K562 (cell line): ENCODE measurements around the gene PI4KA. TPM values are rescaled to one million over a fixed set of nuclear protein-coding genes. Genes with fewer than 3 reads are reported as not detected.
"Not testable (repeated sequence)": the region's sequence is repeated elsewhere in the genome, so short reads cannot be mapped to it uniquely, and the experiment has no call there.

Experiments used
- ATAC-seq: fragments of 200-7000 bp; cut with Tn5 transposase; 3 replicates; pipeline ENCODE4 v1.9.1; 2020; ENCODE audit warnings: moderate library complexity
- BruUV-seq: library from RNA; stranded (reverse); fragments of 400-500 nt; replicated peaks from 2 replicates; lab custom pipeline; 2021; lab: Mats Ljungman, UMichigan
- CTCF ChIA-PET: fragments of 300-600 bp; formaldehyde crosslinking; extraction: SDS; loops from one replicate; lab custom pipeline; 2021; ENCODE audit warnings: low intra/inter-chr PET ratio; lab: Yijun Ruan, JAX
- POLR2A ChIA-PET: fragments of 300-600, 350-650 bp; sonication (Branson Sonifier 250); formaldehyde crosslinking; extraction: SDS; loops from one replicate; lab custom pipeline; 2021; ENCODE audit warnings: antibody characterized with exemption, inconsistent platforms; lab: Yijun Ruan, JAX
- DNase-seq, 4 experiments: peaks; one replicate each; pipeline versions ENCODE4 v3.0.0 to v3.0.0-alpha.2; 2011 to 2018; ENCODE audit warnings: low spot score in 3 of 4, mixed read lengths in 3 of 4; ENCODE audit errors: extremely low read depth in 1 of 4
- FAIRE-seq: peaks from 2 replicates; lab custom pipeline; 2011; peaks lifted over from hg19 to GRCh38; lab: Jason Lieb, UNC
- H2AFZ ChIP-seq: 2 replicates; pipeline ENCODE4 v1.6.0; 2011; ENCODE audit warnings: low read depth, low read length, control low read depth, inconsistent platforms
- H3K27ac ChIP-seq: fragments of 200-600 bp; 3 replicates; pipeline ENCODE4 v1.8.0; 2011; ENCODE audit warnings: low read depth, mild to moderate bottlenecking, control low read depth, inconsistent platforms, low read length, moderate library complexity, mixed read lengths; ENCODE audit errors: extremely low read depth
- H3K27me3 ChIP-seq, 2 experiments: fragments of 300-600 bp in 1 of 2; 2 replicates in 1 of 2; 3 replicates in 1 of 2; pipeline versions ENCODE4 v1.6.0 to v1.8.0; 2011; ENCODE audit warnings: inconsistent platforms in 2 of 2, low read length in 2 of 2, mild to moderate bottlenecking in 1 of 2, mixed read lengths in 1 of 2, moderate library complexity in 1 of 2; ENCODE audit not compliant: control insufficient read depth in 2 of 2, insufficient read depth in 2 of 2
- H3K36me3 ChIP-seq: fragments of 300-600 bp; 3 replicates; pipeline ENCODE4 v1.8.0; 2011; ENCODE audit warnings: mild to moderate bottlenecking, low read length, inconsistent platforms; ENCODE audit not compliant: control insufficient read depth, insufficient read depth
- H3K4me1 ChIP-seq, 2 experiments: fragments of 200-600 bp in 1 of 2; replicated peaks in 1 of 2; 2 replicates in 1 of 2; 3 replicates in 1 of 2; pipeline versions ENCODE4 v1.5.1 to v1.8.0; 2011; ENCODE audit warnings: inconsistent platforms in 2 of 2, low read length in 2 of 2, mild to moderate bottlenecking in 1 of 2, mixed read lengths in 1 of 2, moderate library complexity in 1 of 2; ENCODE audit not compliant: control insufficient read depth in 2 of 2, insufficient read depth in 2 of 2
- H3K4me2 ChIP-seq: 2 replicates; pipeline ENCODE4 v1.6.1; 2011; ENCODE audit warnings: low read length, control low read depth, inconsistent platforms, mixed read lengths; ENCODE audit not compliant: insufficient read depth
- H3K4me3 ChIP-seq: fragments of 200-600 bp; sonication (generic), shearing (Covaris generic); 2 replicates; pipeline ENCODE4 v1.5.1; 2016; ENCODE audit warnings: control low read depth, inconsistent platforms
- H3K79me2 ChIP-seq: fragments of 200-600 bp; 3 replicates; pipeline ENCODE4 v1.8.0; 2011; ENCODE audit warnings: low read length, inconsistent platforms; ENCODE audit not compliant: control insufficient read depth, insufficient read depth
- H3K9ac ChIP-seq, 2 experiments: 2 replicates each; pipeline versions ENCODE4 v1.6.0 to v1.6.1; 2011; ENCODE audit warnings: low read depth in 2 of 2, low read length in 2 of 2, control low read depth in 1 of 2, inconsistent platforms in 1 of 2, mild to moderate bottlenecking in 1 of 2, mixed read lengths in 1 of 2; ENCODE audit not compliant: insufficient read depth in 1 of 2
- H3K9me1 ChIP-seq: one replicate; pipeline ENCODE4 v1.6.0; 2011; ENCODE audit warnings: inconsistent platforms, mild to moderate bottlenecking, low read length, moderate library complexity; ENCODE audit not compliant: control insufficient read depth, insufficient read depth
- H3K9me3 ChIP-seq: replicated peaks from 2 replicates; pipeline ENCODE4 v1.5.1; 2011; ENCODE audit warnings: low read depth, low read length, inconsistent platforms; ENCODE audit not compliant: control insufficient read depth, insufficient read depth
- H4K20me1 ChIP-seq: replicated peaks from 2 replicates; pipeline ENCODE4 v1.6.1; 2011; ENCODE audit warnings: low read length, inconsistent platforms, mixed read lengths; ENCODE audit not compliant: control insufficient read depth, insufficient read depth
- EZH2 ChIP-seq: IDR thresholded peaks from 2 replicates; pipeline ENCODE4 v1.6.1; 2012; ENCODE audit warnings: low read depth, mild to moderate bottlenecking, inconsistent platforms, low read length, borderline replicate concordance
- KDM2B ChIP-seq: fragments of 250-450 bp; sonication (Bioruptor Pico); IDR thresholded peaks from 2 replicates; pipeline ENCODE4 v1.8.0; 2021; ENCODE audit warnings: mild to moderate bottlenecking, moderate library complexity
- NR2C2 ChIP-seq, 2 experiments: fragments of 200-800 bp in 1 of 2; sonication (Bioruptor generic) in 1 of 2; sonication (generic) in 1 of 2; formaldehyde crosslinking in 1 of 2; IDR thresholded peaks; 2 replicates each; pipeline versions ENCODE4 v1.6.1 to v1.8.0; 2016 to 2022; ENCODE audit warnings: mild to moderate bottlenecking in 1 of 2, missing compliant biosample characterization in 1 of 2, missing genetic modification characterization in 1 of 2, missing genetic modification reagents in 1 of 2
- RBM14 ChIP-seq: fragments of 200-400 bp; formaldehyde crosslinking; IDR thresholded peaks from 2 replicates; pipeline ENCODE4 v1.6.1; 2018; ENCODE audit warnings: low read depth, mild to moderate bottlenecking, low read length, moderate library complexity, borderline replicate concordance; ENCODE audit not compliant: insufficient read depth
- SAFB ChIP-seq: fragments of 200-400 bp; formaldehyde crosslinking; IDR thresholded peaks from 2 replicates; pipeline ENCODE4 v1.6.1; 2017; ENCODE audit warnings: low read depth, low read length, borderline replicate concordance
- ZNF124 ChIP-seq: sonication (generic); formaldehyde crosslinking; IDR thresholded peaks from 2 replicates; pipeline ENCODE4 v1.8.1; 2022; ENCODE audit warnings: missing genetic modification reagents
- ZNF184 ChIP-seq: sonication (generic); formaldehyde crosslinking; IDR thresholded peaks from 2 replicates; pipeline ENCODE4 v1.5.0; 2020; ENCODE audit warnings: missing genetic modification reagents
- WGBS: fragments of 100-300 bp; shearing (Covaris generic); methylation state at CpG from one replicate; pipeline ENCODE4 v1.1.6; 2016; ENCODE audit warnings: low coverage, mixed read lengths; ENCODE audit not compliant: insufficient coverage; ENCODE audit errors: missing lambda C conversion rate; 5-methylcytosine and 5-hydroxymethylcytosine counted together
- in situ Hi-C: fragments of 300-500 bp; cut with MboI; formaldehyde crosslinking; loops from 4 replicates; pipeline ENCODE4 v1.15.0; 2018; ENCODE audit warnings: inconsistent platforms, mixed read lengths
- intact Hi-C: fragments of 100-400 bp; cut with micrococcal nuclease; formaldehyde crosslinking; loops from 2 replicates; pipeline ENCODE4 v1.14.2; 2022
- polyA plus RNA-seq, 8 experiments: library from polyadenylated mRNA; depleted of rRNA in 4 of 8; stranded (reverse) in 5 of 8; unstranded in 3 of 8; fragments of >200 nt; fragmentation: Nextera tagmentation in 2 of 8; fragmentation: Illumina TruSeq in 1 of 8; extraction: Ambion mirVana in 2 of 8; extraction: Trizol in 1 of 8; gene quantifications; 2 replicates each; pipeline versions ENCODE4 v1.2.1 to v1.2.3, GENCODE V29; 2011 to 2014; ENCODE audit warnings: inconsistent platforms in 1 of 8, missing spikeins in 1 of 8
- total RNA-seq, 7 experiments: library from RNA; depleted of rRNA in 6 of 7; stranded (reverse); fragments of >200 nt in 6 of 7; fragmentation: Illumina TruSeq in 2 of 7; extraction: Trizol in 2 of 7; gene quantifications; 2 replicates each; pipeline versions ENCODE4 v1.2.1 to v1.2.3, GENCODE V29; 2011 to 2021; ENCODE audit warnings: low replicate concordance in 1 of 7
- TF ChIP-seq, protein P1 (sequence below): sonication (generic); formaldehyde crosslinking; IDR thresholded peaks from 2 replicates; pipeline ENCODE4 v1.8.0; 2022; ENCODE audit warnings: mild to moderate bottlenecking, low read depth, missing genetic modification reagents
- TF ChIP-seq, protein P2 (sequence below): sonication (generic); formaldehyde crosslinking; IDR thresholded peaks from 2 replicates; pipeline ENCODE4 v1.8.0; 2022; ENCODE audit warnings: missing genetic modification reagents, mild to moderate bottlenecking, moderate library complexity, borderline replicate concordance
- TF ChIP-seq, protein P3 (sequence below): sonication (generic); formaldehyde crosslinking; IDR thresholded peaks from 2 replicates; pipeline ENCODE4 v1.8.0; 2023; ENCODE audit warnings: missing genetic modification reagents, mild to moderate bottlenecking, borderline replicate concordance

PI4KA gene
- total and polyA plus RNA-seq, 9 of the 15 experiments (the other 6 are each of a cell fraction or from before 2014, with no cell fraction given): 7.3 to 187 (median 84.7) TPM

DNA sequence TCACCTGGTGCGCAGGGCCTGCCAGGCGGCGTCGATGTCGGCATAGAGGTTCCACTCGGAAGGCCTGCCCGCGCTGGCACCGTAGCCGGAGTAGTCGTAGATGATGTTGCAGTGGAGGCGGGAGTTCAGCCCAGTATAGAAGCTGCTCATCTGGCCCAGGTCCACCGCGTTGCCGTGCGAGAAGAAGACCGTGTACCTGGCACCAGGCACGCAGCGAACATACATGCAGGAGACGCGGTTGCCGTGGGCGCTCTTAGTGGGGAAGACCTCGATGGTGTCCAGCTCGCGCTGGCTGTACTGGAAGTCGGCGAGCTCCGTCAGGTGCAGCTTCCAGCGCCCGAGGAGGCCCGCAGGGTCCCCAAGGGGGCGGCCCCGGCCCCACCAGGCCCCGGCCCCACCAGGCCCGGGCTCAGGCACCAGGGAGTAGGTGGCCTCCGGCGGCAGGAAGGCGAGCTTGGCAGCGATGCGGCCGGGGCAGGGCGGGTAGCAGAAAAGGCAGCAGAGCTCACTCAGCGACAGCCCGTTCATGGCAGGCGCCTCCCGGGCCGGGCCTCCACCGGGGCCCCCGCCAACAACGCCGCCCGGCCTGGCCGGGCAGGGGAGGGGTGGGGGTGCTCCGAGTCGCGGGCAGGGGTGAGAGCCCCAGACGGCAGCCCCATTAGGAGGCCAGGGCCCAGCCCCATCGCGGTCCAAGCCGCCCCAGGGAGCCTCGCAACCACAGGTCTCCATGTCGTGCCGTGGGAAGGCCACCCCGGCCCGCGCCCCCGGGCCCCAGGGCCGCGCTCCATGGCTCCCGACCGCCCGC is 188.0 kb downstream of the PI4KA start:
- H4K20me1 ChIP-seq; H3K36me3 ChIP-seq; H2AFZ ChIP-seq; H3K27ac ChIP-seq; H3K4me2 ChIP-seq; CTCF ChIA-PET; FAIRE-seq; H3K79me2 ChIP-seq; H3K9me3 ChIP-seq; in situ Hi-C loops; H3K4me3 ChIP-seq; H3K9me1 ChIP-seq; BruUV-seq; TF ChIP-seq NR2C2 (tag; IDR thresholded peaks at IDR 0.05): not testable (repeated sequence)
- DNase-seq (peak in 3 of 4 experiments; percentile 14 to 30 (median 19)), ATAC-seq (peak; percentile 61)
- POLR2A ChIA-PET: interaction anchor here (0.6 to 3.0 kb wide), 7 partner anchors 14 to 87 kb away, joined by 3 to 16 read pairs (median 3); no protein-coding TSS in a partner anchor
- Histone ChIP-seq H3K4me1 (peaks cover 0 to 18% of the 10 kb centered on the region in 2 experiments; a peak in 1 of 5 replicates), H3K27me3 (peaks cover 22 to 33% of the 10 kb centered on the region in 2 experiments), H3K9ac (peak overlapping the region in 1 of 2 experiments; percentile 13; a peak in 1 of 4 replicates)
- intact Hi-C loops: loop anchor here (10.0 kb wide), 1 partner anchor 256 kb away; no protein-coding TSS in a partner anchor
- 19% methylated on average over 73 of the region's 73 CpGs for WGBS
- TF ChIP-seq, protein P1, sequence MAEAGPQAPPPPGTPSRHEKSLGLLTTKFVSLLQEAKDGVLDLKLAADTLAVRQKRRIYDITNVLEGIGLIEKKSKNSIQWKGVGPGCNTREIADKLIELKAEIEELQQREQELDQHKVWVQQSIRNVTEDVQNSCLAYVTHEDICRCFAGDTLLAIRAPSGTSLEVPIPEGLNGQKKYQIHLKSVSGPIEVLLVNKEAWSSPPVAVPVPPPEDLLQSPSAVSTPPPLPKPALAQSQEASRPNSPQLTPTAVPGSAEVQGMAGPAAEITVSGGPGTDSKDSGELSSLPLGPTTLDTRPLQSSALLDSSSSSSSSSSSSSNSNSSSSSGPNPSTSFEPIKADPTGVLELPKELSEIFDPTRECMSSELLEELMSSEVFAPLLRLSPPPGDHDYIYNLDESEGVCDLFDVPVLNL (CRISPR knock-in tag): 0 out of 2 replicates have a peak, but pooled peaks have one; percentile 19
- peak; percentile 48; the same call in 1 of the 2 replicates for TF ChIP-seq KDM2B (CRISPR knock-in tag)
- peak; percentile 23; the same call in 1 of the 2 replicates for TF ChIP-seq ZNF184
- peak; percentile 32; the same call in 1 of the 2 replicates for TF ChIP-seq EZH2
- 0 out of 2 replicates have a peak, but pooled peaks have one; percentile 28 for TF ChIP-seq RBM14
- TF ChIP-seq ZNF124 (CRISPR knock-in tag): peak; percentile 18; the same call in 1 of the 2 replicates
- 0 out of 2 replicates have a peak, but pooled peaks have one; percentile 10 for TF ChIP-seq SAFB
- TF ChIP-seq, protein P2, sequence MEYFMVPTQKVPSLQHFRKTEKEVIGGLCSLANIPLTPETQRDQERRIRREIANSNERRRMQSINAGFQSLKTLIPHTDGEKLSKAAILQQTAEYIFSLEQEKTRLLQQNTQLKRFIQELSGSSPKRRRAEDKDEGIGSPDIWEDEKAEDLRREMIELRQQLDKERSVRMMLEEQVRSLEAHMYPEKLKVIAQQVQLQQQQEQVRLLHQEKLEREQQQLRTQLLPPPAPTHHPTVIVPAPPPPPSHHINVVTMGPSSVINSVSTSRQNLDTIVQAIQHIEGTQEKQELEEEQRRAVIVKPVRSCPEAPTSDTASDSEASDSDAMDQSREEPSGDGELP (CRISPR knock-in tag): 0 out of 2 replicates have a peak, but pooled peaks have one; percentile 1
- TF ChIP-seq, protein P3, sequence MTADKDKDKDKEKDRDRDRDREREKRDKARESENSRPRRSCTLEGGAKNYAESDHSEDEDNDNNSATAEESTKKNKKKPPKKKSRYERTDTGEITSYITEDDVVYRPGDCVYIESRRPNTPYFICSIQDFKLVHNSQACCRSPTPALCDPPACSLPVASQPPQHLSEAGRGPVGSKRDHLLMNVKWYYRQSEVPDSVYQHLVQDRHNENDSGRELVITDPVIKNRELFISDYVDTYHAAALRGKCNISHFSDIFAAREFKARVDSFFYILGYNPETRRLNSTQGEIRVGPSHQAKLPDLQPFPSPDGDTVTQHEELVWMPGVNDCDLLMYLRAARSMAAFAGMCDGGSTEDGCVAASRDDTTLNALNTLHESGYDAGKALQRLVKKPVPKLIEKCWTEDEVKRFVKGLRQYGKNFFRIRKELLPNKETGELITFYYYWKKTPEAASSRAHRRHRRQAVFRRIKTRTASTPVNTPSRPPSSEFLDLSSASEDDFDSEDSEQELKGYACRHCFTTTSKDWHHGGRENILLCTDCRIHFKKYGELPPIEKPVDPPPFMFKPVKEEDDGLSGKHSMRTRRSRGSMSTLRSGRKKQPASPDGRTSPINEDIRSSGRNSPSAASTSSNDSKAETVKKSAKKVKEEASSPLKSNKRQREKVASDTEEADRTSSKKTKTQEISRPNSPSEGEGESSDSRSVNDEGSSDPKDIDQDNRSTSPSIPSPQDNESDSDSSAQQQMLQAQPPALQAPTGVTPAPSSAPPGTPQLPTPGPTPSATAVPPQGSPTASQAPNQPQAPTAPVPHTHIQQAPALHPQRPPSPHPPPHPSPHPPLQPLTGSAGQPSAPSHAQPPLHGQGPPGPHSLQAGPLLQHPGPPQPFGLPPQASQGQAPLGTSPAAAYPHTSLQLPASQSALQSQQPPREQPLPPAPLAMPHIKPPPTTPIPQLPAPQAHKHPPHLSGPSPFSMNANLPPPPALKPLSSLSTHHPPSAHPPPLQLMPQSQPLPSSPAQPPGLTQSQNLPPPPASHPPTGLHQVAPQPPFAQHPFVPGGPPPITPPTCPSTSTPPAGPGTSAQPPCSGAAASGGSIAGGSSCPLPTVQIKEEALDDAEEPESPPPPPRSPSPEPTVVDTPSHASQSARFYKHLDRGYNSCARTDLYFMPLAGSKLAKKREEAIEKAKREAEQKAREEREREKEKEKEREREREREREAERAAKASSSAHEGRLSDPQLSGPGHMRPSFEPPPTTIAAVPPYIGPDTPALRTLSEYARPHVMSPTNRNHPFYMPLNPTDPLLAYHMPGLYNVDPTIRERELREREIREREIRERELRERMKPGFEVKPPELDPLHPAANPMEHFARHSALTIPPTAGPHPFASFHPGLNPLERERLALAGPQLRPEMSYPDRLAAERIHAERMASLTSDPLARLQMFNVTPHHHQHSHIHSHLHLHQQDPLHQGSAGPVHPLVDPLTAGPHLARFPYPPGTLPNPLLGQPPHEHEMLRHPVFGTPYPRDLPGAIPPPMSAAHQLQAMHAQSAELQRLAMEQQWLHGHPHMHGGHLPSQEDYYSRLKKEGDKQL (CRISPR knock-in tag): 0 out of 2 replicates have a peak, but pooled peaks have one; percentile 70
- 0 out of 2 replicates have a peak, but pooled peaks have one; percentile 20 for TF ChIP-seq NR2C2 (CRISPR knock-in tag; IDR thresholded peaks at IDR 0.05)
